Loucy (cell line): ENCODE data around the gene RPS6KB2.

ENCODE experiments used
- H2AFZ ChIP-seq: fragments of 200-600 bp; sonication (generic); 2 replicates; pipeline ENCODE4 v1.6.0; 2016; ENCODE audit warnings: antibody characterized with exemption, mild to moderate bottlenecking, low read length, moderate library complexity
- H3F3A ChIP-seq: fragments of 200-600 bp; 2 replicates; pipeline ENCODE4 v1.6.0; 2016; ENCODE audit warnings: antibody characterized with exemption, low read depth, mild to moderate bottlenecking
- H3K27me3 ChIP-seq: fragments of 200-600 bp; sonication (generic); 2 replicates; pipeline ENCODE4 v1.6.1; 2014; ENCODE audit warnings: low read length, mild to moderate bottlenecking; ENCODE audit not compliant: insufficient read depth, poor library complexity, severe bottlenecking
- H3K36me3 ChIP-seq: fragments of 200-600 bp; sonication (generic); 2 replicates; pipeline ENCODE4 v1.6.1; 2016; ENCODE audit warnings: low read length; ENCODE audit not compliant: insufficient read depth
- H3K4me1 ChIP-seq: fragments of 200-600 bp; sonication (generic); 2 replicates; pipeline ENCODE4 v1.5.1; 2014; ENCODE audit warnings: low read length, mild to moderate bottlenecking; ENCODE audit not compliant: insufficient read depth, poor library complexity, severe bottlenecking
- H3K4me2 ChIP-seq: fragments of 200-600 bp; sonication (generic); 2 replicates; pipeline ENCODE4 v1.6.0; 2014; ENCODE audit warnings: antibody characterized with exemption, low read length, low read depth, mild to moderate bottlenecking; ENCODE audit not compliant: poor library complexity, severe bottlenecking
- H3K4me3 ChIP-seq: fragments of 200-600 bp; sonication (generic); 2 replicates; pipeline ENCODE4 v1.5.1; 2014; ENCODE audit warnings: low read length, mild to moderate bottlenecking, mixed read lengths; ENCODE audit not compliant: poor library complexity, severe bottlenecking
- H3K79me2 ChIP-seq: fragments of 200-600 bp; sonication (generic); 2 replicates; pipeline ENCODE4 v1.6.1; 2014; ENCODE audit warnings: low read length; ENCODE audit not compliant: insufficient read depth
- H3K9ac ChIP-seq: fragments of 200-600 bp; sonication (generic); 2 replicates; pipeline ENCODE4 v1.6.0; 2014; ENCODE audit warnings: mild to moderate bottlenecking, low read depth, low read length, moderate library complexity; ENCODE audit not compliant: poor library complexity, severe bottlenecking
- H3K9me2 ChIP-seq: fragments of 200-600 bp; sonication (generic); replicated peaks from 2 replicates; pipeline ENCODE4 v1.6.1; 2016; ENCODE audit warnings: low read depth, low read length, mixed read lengths
- H3K9me3 ChIP-seq: fragments of 200-600 bp; sonication (generic); 2 replicates; pipeline ENCODE4 v1.6.1; 2014; ENCODE audit warnings: mild to moderate bottlenecking, antibody characterized with exemption, low read length, low read depth; ENCODE audit not compliant: insufficient read depth
- H4K20me1 ChIP-seq: fragments of 200-600 bp; sonication (generic); 2 replicates; pipeline ENCODE4 v1.6.0; 2014; ENCODE audit warnings: antibody characterized with exemption, low read length, mild to moderate bottlenecking; ENCODE audit not compliant: insufficient read depth, poor library complexity, severe bottlenecking
- CTCF ChIP-seq: fragments of 200-600 bp; sonication (generic); conservative IDR thresholded peaks from 2 replicates; pipeline ENCODE4 v1.5.1; 2014; ENCODE audit warnings: mild to moderate bottlenecking, antibody characterized with exemption, low read length
- EZH2phosphoT487 ChIP-seq: fragments of 200-600 bp; IDR thresholded peaks from 2 replicates; pipeline ENCODE4 v1.6.1; 2018; ENCODE audit warnings: antibody characterized with exemption, mild to moderate bottlenecking, moderate library complexity, borderline replicate concordance

Gene RPS6KB2

GRCh38 chr11:67428052-67429001, at the start of gene RPS6KB2:
Gene RPS6KB2 (plus strand): TSS chr11:67428494. CDS start chr11:67428546, 52 bp downstream.
- Histone ChIP-seq H3F3A (peaks cover 5% of the 10 kb centered on the region; the same call in 1 of the 2 replicates), H3K9ac (peak within 1 kb of the TSS; percentile 85), H3K4me3 (peak within 1 kb of the TSS; percentile 79), H3K79me2 (peaks cover 45% of the 10 kb centered on the region), H3K9me2 (no peaks in the 10 kb centered on the region), H3K36me3 (no peaks in the 10 kb centered on the region), H3K4me1 (peaks cover 29% of the 10 kb centered on the region), H3K27me3 (no peaks in the 10 kb centered on the region), H3K4me2 (peak within 1 kb of the TSS; percentile 97), H3K9me3 (no peaks in the 10 kb centered on the region), H4K20me1 (peaks cover 24% of the 10 kb centered on the region), H2AFZ (peak within 1 kb of the TSS; percentile 63)
- TF ChIP-seq CTCF (no peak), EZH2phosphoT487 (no peak)

GRCh38 chr11:67378544-67378943, 49.8 kb upstream of the RPS6KB2 start:
- H3K9ac ChIP-seq = no peak overlapping the region
- no peaks in the 10 kb centered on the region for H3F3A ChIP-seq
- H3K4me3 ChIP-seq = no peak overlapping the region
- H4K20me1 ChIP-seq = no peaks in the 10 kb centered on the region
- H3K4me2 ChIP-seq = no peak overlapping the region
- H3K4me1 ChIP-seq = peaks cover 18% of the 10 kb centered on the region
- no peak overlapping the region for H2AFZ ChIP-seq
- TF ChIP-seq CTCF = no peak
- TF ChIP-seq EZH2phosphoT487 = no peak
- H3K79me2 ChIP-seq = no peaks in the 10 kb centered on the region
- no peaks in the 10 kb centered on the region for H3K9me2 ChIP-seq
- H3K9me3 ChIP-seq = no peaks in the 10 kb centered on the region
- no peaks in the 10 kb centered on the region for H3K36me3 ChIP-seq
- H3K27me3 ChIP-seq = no peaks in the 10 kb centered on the region

GRCh38 chr11:67379061-67380058, 48.9 kb upstream of the RPS6KB2 start:
- Histone ChIP-seq H3K4me1 (peaks cover 10% of the 10 kb centered on the region), H3K9ac (no peak overlapping the region), H3K36me3 (no peaks in the 10 kb centered on the region), H3F3A (no peaks in the 10 kb centered on the region), H3K4me2 (no peak overlapping the region), H3K27me3 (no peaks in the 10 kb centered on the region), H3K9me2 (no peaks in the 10 kb centered on the region), H2AFZ (no peak overlapping the region), H3K9me3 (no peaks in the 10 kb centered on the region), H3K79me2 (no peaks in the 10 kb centered on the region), H4K20me1 (no peaks in the 10 kb centered on the region), H3K4me3 (no peak overlapping the region)
- TF ChIP-seq CTCF = no peak
- TF ChIP-seq EZH2phosphoT487 = no peak
